ENCODE measurements around the gene C17orf100. TPM values are rescaled to one million over a fixed set of nuclear protein-coding genes. Genes with fewer than 3 reads are reported as not detected.

The C17orf100 gene
- total RNA-seq, 2 experiments from 2014 or later: 0.69 to 0.70 TPM

DNA sequence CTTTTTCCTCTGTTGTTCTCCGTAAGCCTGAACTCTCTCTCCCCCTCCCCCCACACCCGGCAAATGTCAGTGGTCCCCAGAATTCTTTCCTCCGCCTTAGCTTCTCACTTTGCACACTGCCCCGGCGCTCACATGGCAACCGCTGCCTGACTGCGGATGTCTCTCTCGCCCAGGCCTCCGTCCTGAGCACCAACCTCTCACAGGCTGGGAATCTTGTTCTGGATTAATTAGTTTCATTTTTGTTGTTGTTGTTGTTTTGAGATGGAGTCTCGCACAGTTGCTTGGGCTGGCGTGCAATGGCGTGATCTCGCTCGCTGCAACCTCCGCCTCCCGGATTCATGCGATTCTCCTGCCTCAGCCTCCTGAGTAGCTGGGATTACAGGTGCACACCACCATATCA is 16.7 kb downstream of the C17orf100 start:
- no peak overlapping the region for H3K27ac ChIP-seq (ENCODE audit: low read depth in 1 of 2, low read length in 2 of 2)
- ChIA-PET CTCF (no interaction called here), POLR2A (no interaction called here)
- H3K27me3 Mint-ChIP-seq: no peaks in the 10 kb centered on the region
- intact Hi-C loops (cut with DNase I, micrococcal nuclease): loop anchor here (5.0 to 10.0 kb wide), 3 partner anchors 174 to 334 kb away; no protein-coding TSS in a partner anchor
- H3K4me3 Mint-ChIP-seq: no peak overlapping the region
- H3K27me3 ChIP-seq (ENCODE audit: control insufficient read depth in 1 of 2, insufficient read depth in 2 of 2, low read length in 2 of 2): no peaks in the 10 kb centered on the region
- peaks cover 13% of the 10 kb centered on the region for H3K36me3 Mint-ChIP-seq (ENCODE audit: low read depth)
- DNase-seq (no peak), ATAC-seq (ENCODE audit: poor library complexity) (no peak)
- peaks cover 6% of the 10 kb centered on the region for H3K36me3 ChIP-seq (ENCODE audit: insufficient read depth, low read length)
- no peaks in the 10 kb centered on the region for H3K9me3 ChIP-seq (ENCODE audit: control insufficient read depth in 1 of 2, insufficient read depth in 1 of 2, low read length in 2 of 2)
- H3K4me1 ChIP-seq (ENCODE audit: insufficient read depth, low read length): peaks cover 4% of the 10 kb centered on the region
- peaks cover 4% of the 10 kb centered on the region for H3K4me1 Mint-ChIP-seq (ENCODE audit: low read depth)
- no peaks in the 10 kb centered on the region for H3K9me3 Mint-ChIP-seq
- H3K4me3 ChIP-seq (ENCODE audit: low read length): no peak overlapping the region
- no peak overlapping the region for H3K27ac Mint-ChIP-seq
- TF ChIP-seq, protein P1, sequence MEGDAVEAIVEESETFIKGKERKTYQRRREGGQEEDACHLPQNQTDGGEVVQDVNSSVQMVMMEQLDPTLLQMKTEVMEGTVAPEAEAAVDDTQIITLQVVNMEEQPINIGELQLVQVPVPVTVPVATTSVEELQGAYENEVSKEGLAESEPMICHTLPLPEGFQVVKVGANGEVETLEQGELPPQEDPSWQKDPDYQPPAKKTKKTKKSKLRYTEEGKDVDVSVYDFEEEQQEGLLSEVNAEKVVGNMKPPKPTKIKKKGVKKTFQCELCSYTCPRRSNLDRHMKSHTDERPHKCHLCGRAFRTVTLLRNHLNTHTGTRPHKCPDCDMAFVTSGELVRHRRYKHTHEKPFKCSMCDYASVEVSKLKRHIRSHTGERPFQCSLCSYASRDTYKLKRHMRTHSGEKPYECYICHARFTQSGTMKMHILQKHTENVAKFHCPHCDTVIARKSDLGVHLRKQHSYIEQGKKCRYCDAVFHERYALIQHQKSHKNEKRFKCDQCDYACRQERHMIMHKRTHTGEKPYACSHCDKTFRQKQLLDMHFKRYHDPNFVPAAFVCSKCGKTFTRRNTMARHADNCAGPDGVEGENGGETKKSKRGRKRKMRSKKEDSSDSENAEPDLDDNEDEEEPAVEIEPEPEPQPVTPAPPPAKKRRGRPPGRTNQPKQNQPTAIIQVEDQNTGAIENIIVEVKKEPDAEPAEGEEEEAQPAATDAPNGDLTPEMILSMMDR (IDR thresholded peaks at IDR 0.05): no peak

DNA sequence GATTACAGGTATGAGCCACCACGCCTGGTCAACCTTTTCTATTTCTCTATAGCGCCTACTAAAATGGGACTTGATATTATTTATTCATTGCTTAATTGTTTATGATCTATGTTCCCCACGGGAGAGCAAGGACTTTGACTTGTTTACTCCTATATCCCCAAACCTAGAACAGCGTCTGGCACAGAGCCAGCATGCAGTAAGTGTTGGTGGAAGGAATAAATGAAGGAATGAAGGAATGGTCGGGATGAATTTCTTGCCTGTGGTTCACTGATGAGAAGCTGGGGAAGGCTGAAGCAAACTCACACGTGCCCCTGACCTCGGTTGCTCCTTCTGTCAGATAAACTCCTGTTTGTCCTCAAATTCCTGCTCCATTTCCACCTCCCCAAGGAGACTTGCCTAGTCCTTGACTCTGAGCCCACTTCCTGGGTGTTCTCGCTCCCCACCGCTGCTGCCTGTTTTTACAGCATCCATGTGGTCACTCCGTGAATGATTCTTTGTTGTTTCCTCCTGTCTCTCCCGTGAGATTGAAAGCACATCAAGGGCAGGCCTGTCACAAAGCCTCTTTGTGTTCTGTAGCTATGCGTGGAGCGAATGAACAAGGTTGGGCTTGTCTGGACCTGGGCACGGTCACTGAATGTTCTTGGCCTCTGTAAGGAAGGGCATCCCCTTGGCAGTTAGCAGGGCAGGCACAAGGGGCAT is 17.3 kb downstream of the C17orf100 start:
- peaks cover 4% of the 10 kb centered on the region for H3K4me1 ChIP-seq (ENCODE audit: insufficient read depth, low read length)
- no peaks in the 10 kb centered on the region for H3K27me3 ChIP-seq (ENCODE audit: control insufficient read depth in 1 of 2, insufficient read depth in 2 of 2, low read length in 2 of 2)
- Mint-ChIP-seq H3K27me3 (no peaks in the 10 kb centered on the region), H3K36me3 (ENCODE audit: low read depth) (peaks cover 13% of the 10 kb centered on the region), H3K4me3 (no peak overlapping the region), H3K27ac (no peak overlapping the region), H3K4me1 (ENCODE audit: low read depth) (peaks cover 4% of the 10 kb centered on the region), H3K9me3 (no peaks in the 10 kb centered on the region)
- H3K4me3 ChIP-seq (ENCODE audit: low read length): no peak overlapping the region
- ATAC-seq (ENCODE audit: poor library complexity): no peak
- intact Hi-C loops (cut with DNase I, micrococcal nuclease): loop anchor here (5.0 to 10.0 kb wide), 3 partner anchors 173 to 333 kb away; no protein-coding TSS in a partner anchor
- CTCF ChIA-PET: no interaction called here
- no peak for DNase-seq
- TF ChIP-seq, protein P1 (IDR thresholded peaks at IDR 0.05): no peak
- peaks cover 6% of the 10 kb centered on the region for H3K36me3 ChIP-seq (ENCODE audit: insufficient read depth, low read length)
- no peaks in the 10 kb centered on the region for H3K9me3 ChIP-seq (ENCODE audit: control insufficient read depth in 1 of 2, insufficient read depth in 1 of 2, low read length in 2 of 2)
- H3K27ac ChIP-seq (ENCODE audit: low read depth in 1 of 2, low read length in 2 of 2): no peak overlapping the region
- POLR2A ChIA-PET: no interaction called here

DNA sequence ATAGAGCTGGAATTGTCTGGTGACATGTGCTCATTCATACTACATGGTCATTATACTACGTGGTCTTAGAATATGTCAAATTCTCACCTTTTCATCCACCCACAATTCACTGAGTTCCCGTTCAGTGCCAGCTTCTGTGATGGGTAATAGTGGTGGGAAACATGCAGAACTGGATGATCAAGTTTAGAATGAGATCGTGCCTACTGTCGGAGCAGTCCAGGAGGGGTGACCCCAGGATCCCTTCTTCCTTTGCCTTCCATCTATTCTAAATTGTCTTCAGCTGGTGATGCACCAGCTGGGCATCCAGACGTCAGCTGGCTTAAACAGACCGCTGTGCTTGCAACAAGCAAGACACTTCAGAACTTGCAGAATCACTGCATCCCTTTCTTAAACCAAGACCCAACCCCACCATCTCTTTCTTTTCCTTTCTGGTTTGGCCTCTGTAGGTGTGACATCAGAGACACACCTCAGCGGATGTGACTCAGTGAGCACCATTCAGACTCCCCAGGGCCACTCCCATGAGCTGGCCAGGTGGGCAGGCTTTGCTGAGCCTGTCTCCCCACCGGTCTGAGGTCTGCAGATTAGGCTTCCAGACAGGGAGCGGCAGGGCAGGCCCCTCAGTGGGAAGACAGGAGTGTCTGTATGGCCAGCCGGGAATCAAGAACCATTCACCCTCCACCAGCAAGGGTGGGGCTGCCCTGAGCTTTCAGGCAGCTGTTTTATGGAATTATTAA is 18.1 kb downstream of the C17orf100 start:
- H3K36me3 Mint-ChIP-seq (ENCODE audit: low read depth): peaks cover 13% of the 10 kb centered on the region
- TF ChIP-seq, protein P1 (IDR thresholded peaks at IDR 0.05): no peak
- POLR2A ChIA-PET: no interaction called here
- ATAC-seq (ENCODE audit: poor library complexity): no peak
- no peak for DNase-seq
- peaks cover 4% of the 10 kb centered on the region for H3K4me1 Mint-ChIP-seq (ENCODE audit: low read depth)
- no peak overlapping the region for H3K4me3 ChIP-seq (ENCODE audit: low read length)
- H3K27ac Mint-ChIP-seq: no peak overlapping the region
- CTCF ChIA-PET: no interaction called here
- no peaks in the 10 kb centered on the region for H3K9me3 Mint-ChIP-seq
- peaks cover 6% of the 10 kb centered on the region for H3K36me3 ChIP-seq (ENCODE audit: insufficient read depth, low read length)
- H3K27ac ChIP-seq (ENCODE audit: low read depth in 1 of 2, low read length in 2 of 2): no peak overlapping the region
- no peaks in the 10 kb centered on the region for H3K27me3 ChIP-seq (ENCODE audit: control insufficient read depth in 1 of 2, insufficient read depth in 2 of 2, low read length in 2 of 2)
- no peaks in the 10 kb centered on the region for H3K9me3 ChIP-seq (ENCODE audit: control insufficient read depth in 1 of 2, insufficient read depth in 1 of 2, low read length in 2 of 2)
- H3K4me1 ChIP-seq (ENCODE audit: insufficient read depth, low read length): peaks cover 4% of the 10 kb centered on the region
- intact Hi-C loops (cut with DNase I, micrococcal nuclease): loop anchor here (5.0 to 10.0 kb wide), 3 partner anchors 173 to 333 kb away; no protein-coding TSS in a partner anchor
- no peaks in the 10 kb centered on the region for H3K27me3 Mint-ChIP-seq
- no peak overlapping the region for H3K4me3 Mint-ChIP-seq
